Measurements from ENCODE around the gene LDLRAD3.

DNA sequence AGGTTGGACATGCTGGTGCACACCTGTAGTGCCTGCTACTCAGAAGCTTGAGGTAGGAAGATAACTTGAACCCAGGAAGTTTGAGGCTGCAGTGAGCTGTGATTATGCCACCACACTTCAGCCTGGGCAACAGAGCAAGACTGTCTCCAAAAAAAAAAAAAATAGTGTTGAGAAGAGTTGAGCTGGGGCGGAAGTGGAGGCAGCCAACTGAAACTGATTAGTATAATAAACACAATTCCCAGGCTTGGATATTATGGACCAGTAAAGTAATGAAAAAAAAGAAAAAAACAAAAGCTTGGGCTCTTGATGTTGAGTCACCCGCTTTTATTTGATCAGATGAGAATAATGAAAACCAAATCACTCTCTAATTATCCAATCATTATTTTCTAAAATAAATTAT, 21.0 kb downstream of the LDLRAD3 start:
- TF ChIP-seq, protein P1, sequence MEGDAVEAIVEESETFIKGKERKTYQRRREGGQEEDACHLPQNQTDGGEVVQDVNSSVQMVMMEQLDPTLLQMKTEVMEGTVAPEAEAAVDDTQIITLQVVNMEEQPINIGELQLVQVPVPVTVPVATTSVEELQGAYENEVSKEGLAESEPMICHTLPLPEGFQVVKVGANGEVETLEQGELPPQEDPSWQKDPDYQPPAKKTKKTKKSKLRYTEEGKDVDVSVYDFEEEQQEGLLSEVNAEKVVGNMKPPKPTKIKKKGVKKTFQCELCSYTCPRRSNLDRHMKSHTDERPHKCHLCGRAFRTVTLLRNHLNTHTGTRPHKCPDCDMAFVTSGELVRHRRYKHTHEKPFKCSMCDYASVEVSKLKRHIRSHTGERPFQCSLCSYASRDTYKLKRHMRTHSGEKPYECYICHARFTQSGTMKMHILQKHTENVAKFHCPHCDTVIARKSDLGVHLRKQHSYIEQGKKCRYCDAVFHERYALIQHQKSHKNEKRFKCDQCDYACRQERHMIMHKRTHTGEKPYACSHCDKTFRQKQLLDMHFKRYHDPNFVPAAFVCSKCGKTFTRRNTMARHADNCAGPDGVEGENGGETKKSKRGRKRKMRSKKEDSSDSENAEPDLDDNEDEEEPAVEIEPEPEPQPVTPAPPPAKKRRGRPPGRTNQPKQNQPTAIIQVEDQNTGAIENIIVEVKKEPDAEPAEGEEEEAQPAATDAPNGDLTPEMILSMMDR (IDR thresholded peaks at IDR 0.05): no peak
- no peak for TF ChIP-seq POLR2AphosphoS5 (IDR thresholded peaks at IDR 0.05)

Measured in prostate gland (tissue), 2 donors.